HEK293 (cell line): Measurements from ENCODE around the gene BBOX1.

ENCODE experiments used
- CTCF ChIP-seq: fragments of 450-650 bp; formaldehyde crosslinking; IDR thresholded peaks from 2 replicates; pipeline ENCODE4 v1.5.1; 2016; ENCODE audit warnings: missing biosample characterization, missing genetic modification characterization
- HOXA7 ChIP-seq: sonication (generic); formaldehyde crosslinking; IDR thresholded peaks from 2 replicates; pipeline ENCODE4 v1.8.1; 2022; ENCODE audit warnings: missing genetic modification reagents, borderline replicate concordance
- ZBTB21 ChIP-seq: fragments of 450-650 bp; formaldehyde crosslinking; IDR thresholded peaks from 2 replicates; pipeline ENCODE4 v1.5.1; 2017; ENCODE audit warnings: missing biosample characterization, missing genetic modification characterization
- ZNF785 ChIP-seq: fragments of 450-650 bp; formaldehyde crosslinking; IDR thresholded peaks from 2 replicates; pipeline ENCODE4 v1.5.1; 2016; ENCODE audit warnings: missing biosample characterization, missing genetic modification characterization
- ZSCAN16 ChIP-seq: fragments of 450-650 bp; formaldehyde crosslinking; IDR thresholded peaks from 2 replicates; pipeline ENCODE4 v1.5.1; 2016; ENCODE audit warnings: missing biosample characterization, missing genetic modification characterization

GRCh38 chr11:27002838-27003237 lies 37.8 kb upstream of the BBOX1 start:
- TF ChIP-seq CTCF (no peak), HOXA7 (no peak), ZBTB21 (tag by site-specific recombination) (no peak), ZNF785 (tag by site-specific recombination) (no peak), ZSCAN16 (tag by site-specific recombination) (no peak)
